Mucosa of descending colon (tissue), 3 donors: ENCODE results near the gene EFNA2. TPM values are rescaled to one million over a fixed set of nuclear protein-coding genes. Genes with fewer than 3 reads are reported as not detected.
A peak's percentile ranks its signal among the peaks of the same experiment; 100 is the strongest.

Source experiments
- ATAC-seq: fragments of 200-7000 bp; cut with Tn5 transposase; one replicate; pipeline ENCODE4 v1.9.1; 2020; ENCODE audit warnings: mild to moderate bottlenecking, moderate library complexity
- DNase-seq, 3 donors: peaks; one replicate each; pipeline ENCODE4 v3.0.0-alpha.2; 2020
- H3K36me3 ChIP-seq: fragments of 200-600 bp; one replicate; pipeline ENCODE4 v1.8.0; 2021; ENCODE audit warnings: low read depth, mild to moderate bottlenecking
- H3K4me1 ChIP-seq: fragments of 200-600 bp; one replicate; pipeline ENCODE4 v1.8.0; 2021; ENCODE audit warnings: low read depth, mild to moderate bottlenecking
- H3K4me3 ChIP-seq: fragments of 200-600 bp; one replicate; pipeline ENCODE4 v1.8.0; 2021; ENCODE audit warnings: mild to moderate bottlenecking
- H3K9me3 ChIP-seq: fragments of 200-600 bp; one replicate; pipeline ENCODE4 v1.8.0; 2021; ENCODE audit warnings: mild to moderate bottlenecking
- CTCF ChIP-seq: fragments of 200-600 bp; IDR thresholded peaks from one replicate; pipeline ENCODE4 v1.8.0; 2022; ENCODE audit warnings: antibody characterized with exemption, mild to moderate bottlenecking
- intact Hi-C, 2 donors: fragments of 100-400 bp; cut with DNase I in 1 of 2; cut with micrococcal nuclease in 1 of 2; formaldehyde crosslinking; loops; one replicate each; pipeline versions ENCODE4 v1.11.0 to v1.11.1; 2022; cut with DNase I, micrococcal nuclease
- total RNA-seq, 3 donors: library from RNA; stranded (reverse); fragmentation: NEBNext Ultra II Directional in 2 of 3; extraction: Animal tissue kit (Norgen Biotek cat#: 25700) in 2 of 3; gene quantifications; one replicate each; pipeline versions ENCODE4 v1.2.1 to v1.2.4, GENCODE V29; 2021 to 2023
- donor health status: DM: no; HTN: no; CAD: no; lungs with moderate emphysema.
- donor health status: DM: no; HTN: no; CAD: no.
- donor health status: DM: no; HTN: yes; CAD: no.

EFNA2 gene
- total RNA-seq, 3 donors from 2014 or later = 19.0 to 62.2 (median 61.7) TPM

- peak; percentile 81 to 92 (median 88) for DNase-seq
- H3K36me3 ChIP-seq = peaks cover 9% of the 10 kb centered on the region
- H3K4me3 ChIP-seq = no peak overlapping the region
- TF ChIP-seq CTCF = no peak
- peaks cover 54% of the 10 kb centered on the region for H3K4me1 ChIP-seq
- H3K9me3 ChIP-seq = no peaks in the 10 kb centered on the region
- intact Hi-C loops = no loop called here
- peak; percentile 7 for ATAC-seq
Observed at GRCh38 chr19:1252221-1252820, 33.4 kb upstream of the EFNA2 start.

GRCh38 chr19:1252821-1253513, 32.7 kb upstream of the EFNA2 start:
- H3K36me3 ChIP-seq = peaks cover 9% of the 10 kb centered on the region
- H3K4me1 ChIP-seq = peaks cover 54% of the 10 kb centered on the region

GRCh38 chr19:1253514-1254080, 32.1 kb upstream of the EFNA2 start:
- peaks cover 56% of the 10 kb centered on the region for H3K4me1 ChIP-seq
- no peak overlapping the region for H3K4me3 ChIP-seq
- peak in 1 of 3 donors; percentile 80 for DNase-seq
- intact Hi-C loops = no loop called here
- TF ChIP-seq CTCF = no peak
- H3K9me3 ChIP-seq = no peaks in the 10 kb centered on the region
- ATAC-seq = peak; percentile 0
- H3K36me3 ChIP-seq = peaks cover 9% of the 10 kb centered on the region

More at GRCh38 chr19:1252821-1253513, 32.7 kb upstream of the EFNA2 start:
- H3K9me3 ChIP-seq = no peaks in the 10 kb centered on the region
- ATAC-seq (peak; percentile 39), DNase-seq (peak; percentile 88 to 96 (median 91))
- no peak overlapping the region for H3K4me3 ChIP-seq
- no peak for TF ChIP-seq CTCF
- intact Hi-C loops = no loop called here

- ATAC-seq (no peak), DNase-seq (peak in 2 of 3 donors; percentile 35 to 61)
- TF ChIP-seq CTCF = no peak
- peaks cover 9% of the 10 kb centered on the region for H3K36me3 ChIP-seq
- H3K4me3 ChIP-seq = no peak overlapping the region
- intact Hi-C loops = no loop called here
- H3K4me1 ChIP-seq = peaks cover 61% of the 10 kb centered on the region
- H3K9me3 ChIP-seq = no peaks in the 10 kb centered on the region
Observed at GRCh38 chr19:1254081-1254527, 31.6 kb upstream of the EFNA2 start.

GRCh38 chr19:1254530-1255185, 31.0 kb upstream of the EFNA2 start:
- ATAC-seq (no peak), DNase-seq (peak in 1 of 3 donors; percentile 33)
- Histone ChIP-seq H3K4me1 (peaks cover 67% of the 10 kb centered on the region), H3K9me3 (no peaks in the 10 kb centered on the region), H3K36me3 (peaks cover 9% of the 10 kb centered on the region), H3K4me3 (no peak overlapping the region)
- intact Hi-C loops = no loop called here
- TF ChIP-seq CTCF = no peak
